ENCODE data around the gene SLC6A18. TPM values are rescaled to one million over a fixed set of nuclear protein-coding genes. Genes with fewer than 3 reads are reported as not detected.

Gene SLC6A18
- total RNA-seq, 5 donors from 2014 or later (not counting 1 experiment from before 2014, with no cell fraction given): not detected

- H3K4me1 ChIP-seq (ENCODE audit: control insufficient read depth in 1 of 2, extremely low read depth in 1 of 2, insufficient read depth in 2 of 2, low read length in 2 of 2): no peaks in the 10 kb centered on the region
- ATAC-seq (replicated peaks in 1 of 4) (no peak), DNase-seq (no peak)
- no peak overlapping the region for H3K27ac ChIP-seq (ENCODE audit: low read length)
- Mint-ChIP-seq H3K27me3 (peaks cover 0 to 4% of the 10 kb centered on the region in 2 donors), H3K27ac (no peak overlapping the region), H3K4me3 (no peak overlapping the region), H3K36me3 (no peaks in the 10 kb centered on the region), H3K4me1 (no peaks in the 10 kb centered on the region), H3K9me3 (no peaks in the 10 kb centered on the region)
- no peaks in the 10 kb centered on the region for H3K9me3 ChIP-seq
- ChIA-PET POLR2A (no interaction called here), CTCF (no interaction called here)
- H3K4me3 ChIP-seq (ENCODE audit: control insufficient read depth in 1 of 2, extremely low read depth in 1 of 2, low read length in 1 of 2): no peak overlapping the region
- 88% methylated on average over 44 of the region's 49 CpGs for WGBS (ENCODE audit: insufficient coverage)
- H3K27me3 ChIP-seq (replicated peaks in 1 of 2; ENCODE audit: control insufficient read depth in 2 of 2, extremely low read depth in 1 of 2, insufficient read depth in 2 of 2, low read length in 1 of 2): peaks cover 0 to 31% of the 10 kb centered on the region in 2 experiments
- no peaks in the 10 kb centered on the region for H3K36me3 ChIP-seq (ENCODE audit: control insufficient read depth in 2 of 2, extremely low read depth in 1 of 2, insufficient read depth in 1 of 2, low read length in 1 of 2)
These were observed 18.4 kb upstream of the SLC6A18 start for GRCh38 chr5:1206521-1207412.

GRCh38 chr5:1207555-1207954 is 17.6 kb upstream of the SLC6A18 start:
- Mint-ChIP-seq H3K36me3 (no peaks in the 10 kb centered on the region), H3K27me3 (peaks cover 0 to 4% of the 10 kb centered on the region in 2 donors), H3K27ac (no peak overlapping the region), H3K4me1 (no peaks in the 10 kb centered on the region), H3K4me3 (no peak overlapping the region), H3K9me3 (no peaks in the 10 kb centered on the region)
- H3K4me3 ChIP-seq (ENCODE audit: control insufficient read depth in 1 of 2, extremely low read depth in 1 of 2, low read length in 1 of 2): no peak overlapping the region
- CTCF ChIA-PET: interaction anchor here in 1 of 2 donors (0.6 kb wide), 1 partner anchor 71 kb away, joined by 3 read pairs; no protein-coding TSS in a partner anchor
- no peak for ATAC-seq (replicated peaks in 1 of 4)
- H3K36me3 ChIP-seq (ENCODE audit: control insufficient read depth in 2 of 2, extremely low read depth in 1 of 2, insufficient read depth in 1 of 2, low read length in 1 of 2): no peaks in the 10 kb centered on the region
- H3K27me3 ChIP-seq (replicated peaks in 1 of 2; ENCODE audit: control insufficient read depth in 2 of 2, extremely low read depth in 1 of 2, insufficient read depth in 2 of 2, low read length in 1 of 2): peaks cover 0 to 23% of the 10 kb centered on the region in 2 experiments
- no peaks in the 10 kb centered on the region for H3K4me1 ChIP-seq (ENCODE audit: control insufficient read depth in 1 of 2, extremely low read depth in 1 of 2, insufficient read depth in 2 of 2, low read length in 2 of 2)
- WGBS (ENCODE audit: insufficient coverage): 89% methylated on average over 6 of the region's 6 CpGs
- POLR2A ChIA-PET: interaction anchor here in 1 of 2 donors (0.6 kb wide), 1 partner anchor 681 kb away, joined by 3 read pairs; no protein-coding TSS in a partner anchor
- H3K9me3 ChIP-seq: no peaks in the 10 kb centered on the region
- no peak overlapping the region for H3K27ac ChIP-seq (ENCODE audit: low read length)
- DNase-seq: no peak

GRCh38 chr5:1208221-1208742 is 16.9 kb upstream of the SLC6A18 start:
- H3K4me3 ChIP-seq (ENCODE audit: control insufficient read depth in 1 of 2, extremely low read depth in 1 of 2, low read length in 1 of 2): no peak overlapping the region
- Mint-ChIP-seq H3K27me3 (peaks cover 0 to 4% of the 10 kb centered on the region in 2 donors), H3K36me3 (no peaks in the 10 kb centered on the region), H3K4me3 (no peak overlapping the region), H3K4me1 (no peaks in the 10 kb centered on the region), H3K27ac (no peak overlapping the region), H3K9me3 (no peaks in the 10 kb centered on the region)
- POLR2A ChIA-PET: interaction anchor here in 1 of 2 donors (0.6 kb wide), 1 partner anchor 682 kb away, joined by 3 read pairs; no protein-coding TSS in a partner anchor
- no peaks in the 10 kb centered on the region for H3K4me1 ChIP-seq (ENCODE audit: control insufficient read depth in 1 of 2, extremely low read depth in 1 of 2, insufficient read depth in 2 of 2, low read length in 2 of 2)
- H3K9me3 ChIP-seq: no peaks in the 10 kb centered on the region
- ATAC-seq (replicated peaks in 1 of 4): no peak
- H3K36me3 ChIP-seq (ENCODE audit: control insufficient read depth in 2 of 2, extremely low read depth in 1 of 2, insufficient read depth in 1 of 2, low read length in 1 of 2): no peaks in the 10 kb centered on the region
- WGBS (ENCODE audit: insufficient coverage): 84% methylated on average over 13 of the region's 17 CpGs
- no peak overlapping the region for H3K27ac ChIP-seq (ENCODE audit: low read length)
- H3K27me3 ChIP-seq (replicated peaks in 1 of 2; ENCODE audit: control insufficient read depth in 2 of 2, extremely low read depth in 1 of 2, insufficient read depth in 2 of 2, low read length in 1 of 2): peaks cover 0 to 22% of the 10 kb centered on the region in 2 experiments
- CTCF ChIA-PET: interaction anchor here in 1 of 2 donors (0.6 kb wide), 1 partner anchor 72 kb away, joined by 3 read pairs; no protein-coding TSS in a partner anchor
- no peak for DNase-seq

GRCh38 chr5:1208743-1209488 is 16.3 kb upstream of the SLC6A18 start:
- no peaks in the 10 kb centered on the region for H3K36me3 ChIP-seq (ENCODE audit: control insufficient read depth in 2 of 2, extremely low read depth in 1 of 2, insufficient read depth in 1 of 2, low read length in 1 of 2)
- 89% methylated on average over 21 of the region's 24 CpGs for WGBS (ENCODE audit: insufficient coverage)
- no peaks in the 10 kb centered on the region for H3K4me1 Mint-ChIP-seq
- H3K27ac Mint-ChIP-seq: no peak overlapping the region
- H3K9me3 ChIP-seq: no peaks in the 10 kb centered on the region
- H3K36me3 Mint-ChIP-seq: no peaks in the 10 kb centered on the region
- H3K27ac ChIP-seq (ENCODE audit: low read length): no peak overlapping the region
- H3K4me3 Mint-ChIP-seq: no peak overlapping the region
- no peaks in the 10 kb centered on the region for H3K9me3 Mint-ChIP-seq
- CTCF ChIA-PET: no interaction called here
- POLR2A ChIA-PET: no interaction called here
- H3K27me3 ChIP-seq (replicated peaks in 1 of 2; ENCODE audit: control insufficient read depth in 2 of 2, extremely low read depth in 1 of 2, insufficient read depth in 2 of 2, low read length in 1 of 2): peaks cover 0 to 22% of the 10 kb centered on the region in 2 experiments
- no peak overlapping the region for H3K4me3 ChIP-seq (ENCODE audit: control insufficient read depth in 1 of 2, extremely low read depth in 1 of 2, low read length in 1 of 2)
- peaks cover 0 to 4% of the 10 kb centered on the region in 2 donors for H3K27me3 Mint-ChIP-seq
- no peaks in the 10 kb centered on the region for H3K4me1 ChIP-seq (ENCODE audit: control insufficient read depth in 1 of 2, extremely low read depth in 1 of 2, insufficient read depth in 2 of 2, low read length in 2 of 2)
- peak in 1 of 4 experiments; percentile 29 for ATAC-seq (replicated peaks in 1 of 4)
- DNase-seq: no peak

- H3K27me3 ChIP-seq (replicated peaks in 1 of 2; ENCODE audit: control insufficient read depth in 2 of 2, extremely low read depth in 1 of 2, insufficient read depth in 2 of 2, low read length in 1 of 2): peaks cover 0 to 22% of the 10 kb centered on the region in 2 experiments
- ATAC-seq (replicated peaks in 1 of 4) (no peak), DNase-seq (no peak)
- no peaks in the 10 kb centered on the region for H3K36me3 ChIP-seq (ENCODE audit: control insufficient read depth in 2 of 2, extremely low read depth in 1 of 2, insufficient read depth in 1 of 2, low read length in 1 of 2)
- H3K4me3 Mint-ChIP-seq: no peak overlapping the region
- no peaks in the 10 kb centered on the region for H3K4me1 ChIP-seq (ENCODE audit: control insufficient read depth in 1 of 2, extremely low read depth in 1 of 2, insufficient read depth in 2 of 2, low read length in 2 of 2)
- CTCF ChIA-PET: no interaction called here
- H3K4me1 Mint-ChIP-seq: no peaks in the 10 kb centered on the region
- no peak overlapping the region for H3K4me3 ChIP-seq (ENCODE audit: control insufficient read depth in 1 of 2, extremely low read depth in 1 of 2, low read length in 1 of 2)
- no peak overlapping the region for H3K27ac Mint-ChIP-seq
- H3K36me3 Mint-ChIP-seq: no peaks in the 10 kb centered on the region
- no peak overlapping the region for H3K27ac ChIP-seq (ENCODE audit: low read length)
- 75% methylated on average over 1 of the region's 2 CpGs for WGBS (ENCODE audit: insufficient coverage)
- H3K27me3 Mint-ChIP-seq: peaks cover 0 to 4% of the 10 kb centered on the region in 2 donors
- POLR2A ChIA-PET: no interaction called here
- H3K9me3 Mint-ChIP-seq: no peaks in the 10 kb centered on the region
- no peaks in the 10 kb centered on the region for H3K9me3 ChIP-seq
These were observed 15.7 kb upstream of the SLC6A18 start for GRCh38 chr5:1209489-1209852.

Measured in T-cell (primary cell).